ENCODE data around the gene CASKIN2. TPM values are rescaled to one million over a fixed set of nuclear protein-coding genes. Genes with fewer than 3 reads are reported as not detected.

Gene CASKIN2
- total RNA-seq, 1 experiment from 2014 or later = 41.8 TPM

DNA sequence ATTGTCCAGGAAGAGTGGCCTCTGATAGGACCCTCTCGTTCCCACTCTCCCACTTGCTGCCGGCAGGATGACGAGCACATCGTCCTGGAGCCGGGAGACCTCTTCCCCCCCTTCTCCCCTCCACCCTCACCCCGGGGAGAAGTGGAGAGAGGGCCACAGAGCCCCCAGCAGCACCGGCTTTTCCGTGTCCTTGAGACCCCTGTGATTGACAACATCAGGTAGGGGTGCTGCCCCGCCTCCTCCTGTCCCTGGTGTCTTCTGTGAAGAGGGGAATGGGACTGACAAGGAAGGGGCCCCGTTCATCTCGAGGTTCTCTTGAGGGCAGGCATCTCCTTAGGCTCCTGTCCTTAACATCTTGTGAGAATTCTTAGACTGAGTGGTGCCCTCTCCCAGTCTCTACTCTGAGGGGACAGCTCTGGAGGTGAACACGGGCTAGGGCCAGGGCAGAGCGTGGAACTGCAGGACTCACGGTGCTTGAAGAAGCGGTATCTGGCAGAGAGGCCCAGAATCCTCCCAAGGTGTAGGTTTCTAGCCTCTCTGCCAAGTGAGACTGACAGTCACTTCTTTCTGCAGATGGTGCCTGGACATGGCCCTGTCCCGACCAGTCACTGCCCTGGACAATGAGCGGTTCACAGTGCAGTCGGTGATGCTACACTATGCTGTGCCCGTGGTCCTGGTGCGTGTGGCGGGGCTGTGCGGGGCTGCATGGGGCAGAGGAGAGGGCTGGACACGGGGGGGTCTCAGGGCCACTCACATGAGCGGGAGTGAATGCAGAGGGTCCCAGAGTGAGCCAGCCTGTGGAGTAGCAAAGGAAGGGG lies 26.4 kb downstream of the CASKIN2 start:
- DNase-seq = no peak
- ChIA-PET POLR2A (no interaction called here), CTCF (no interaction called here)
- Mint-ChIP-seq H3K4me3 (ENCODE audit: unreplicated experiment) (no peak overlapping the region), H3K36me3 (ENCODE audit: insufficient read depth, unreplicated experiment) (peaks cover 10% of the 10 kb centered on the region), H3K9me3 (ENCODE audit: unreplicated experiment) (no peaks in the 10 kb centered on the region), H3K27ac (ENCODE audit: unreplicated experiment) (no peak overlapping the region), H3K27me3 (ENCODE audit: insufficient read depth, unreplicated experiment) (no peaks in the 10 kb centered on the region), H3K4me1 (ENCODE audit: low read depth, unreplicated experiment) (peaks cover 7% of the 10 kb centered on the region)
- no peak overlapping the region for H3K4me3 ChIP-seq (ENCODE audit: low read depth, low read length)
- H3K36me3 ChIP-seq (ENCODE audit: control insufficient read depth, insufficient read depth, low read length) = peaks cover 3% of the 10 kb centered on the region
- no peaks in the 10 kb centered on the region for H3K4me1 ChIP-seq
- intact Hi-C loops (cut with micrococcal nuclease; ENCODE audit: unreplicated experiment) = no loop called here
- no peaks in the 10 kb centered on the region for H3K9me3 ChIP-seq
- TF ChIP-seq, protein P1, sequence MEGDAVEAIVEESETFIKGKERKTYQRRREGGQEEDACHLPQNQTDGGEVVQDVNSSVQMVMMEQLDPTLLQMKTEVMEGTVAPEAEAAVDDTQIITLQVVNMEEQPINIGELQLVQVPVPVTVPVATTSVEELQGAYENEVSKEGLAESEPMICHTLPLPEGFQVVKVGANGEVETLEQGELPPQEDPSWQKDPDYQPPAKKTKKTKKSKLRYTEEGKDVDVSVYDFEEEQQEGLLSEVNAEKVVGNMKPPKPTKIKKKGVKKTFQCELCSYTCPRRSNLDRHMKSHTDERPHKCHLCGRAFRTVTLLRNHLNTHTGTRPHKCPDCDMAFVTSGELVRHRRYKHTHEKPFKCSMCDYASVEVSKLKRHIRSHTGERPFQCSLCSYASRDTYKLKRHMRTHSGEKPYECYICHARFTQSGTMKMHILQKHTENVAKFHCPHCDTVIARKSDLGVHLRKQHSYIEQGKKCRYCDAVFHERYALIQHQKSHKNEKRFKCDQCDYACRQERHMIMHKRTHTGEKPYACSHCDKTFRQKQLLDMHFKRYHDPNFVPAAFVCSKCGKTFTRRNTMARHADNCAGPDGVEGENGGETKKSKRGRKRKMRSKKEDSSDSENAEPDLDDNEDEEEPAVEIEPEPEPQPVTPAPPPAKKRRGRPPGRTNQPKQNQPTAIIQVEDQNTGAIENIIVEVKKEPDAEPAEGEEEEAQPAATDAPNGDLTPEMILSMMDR (IDR thresholded peaks at IDR 0.05; ENCODE audit: insufficient read depth in 1 of 2, low read depth in 1 of 2, low read length in 1 of 2, severe bottlenecking in 1 of 2, unreplicated experiment in 1 of 2) = no peak
- no peaks in the 10 kb centered on the region for H3K27me3 ChIP-seq (replicated peaks; ENCODE audit: control insufficient read depth, insufficient read depth, low read length)
- BruUV-seq (replicated peaks) = no TSS peak

DNA sequence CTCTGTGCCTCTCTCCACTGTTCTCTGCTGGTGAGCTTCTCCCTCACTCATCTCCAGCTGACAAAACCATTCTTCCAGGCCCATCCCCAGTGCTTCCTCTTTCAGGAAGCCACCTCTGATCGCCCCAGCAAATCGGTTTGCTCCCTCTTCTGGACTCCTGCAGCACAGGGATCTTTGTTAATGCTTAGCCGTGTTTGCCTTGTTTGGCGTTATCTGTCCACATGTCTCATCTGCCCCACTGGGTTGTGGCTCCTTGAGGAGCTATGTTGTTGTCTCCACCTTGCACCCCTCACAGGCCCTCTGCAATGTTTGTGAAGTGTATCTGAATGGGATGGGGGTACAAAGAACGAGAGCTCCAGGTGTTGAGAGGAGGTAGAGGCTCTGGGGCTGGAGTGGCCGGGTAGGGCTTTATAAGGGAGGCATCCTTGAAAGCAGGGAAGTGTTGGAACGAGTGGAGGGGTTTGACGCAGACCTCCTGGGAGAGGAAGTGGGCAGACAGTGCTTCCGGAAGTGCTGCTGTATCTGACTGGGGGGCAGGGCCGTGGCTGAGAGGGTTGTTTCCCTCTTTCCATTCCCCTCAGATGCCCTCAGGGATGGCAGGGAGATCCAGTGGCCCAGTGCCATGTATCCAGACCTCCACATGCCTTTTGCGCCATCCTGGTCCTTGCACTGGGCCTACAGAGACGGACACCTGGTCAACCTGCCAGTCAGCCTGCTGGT lies 27.8 kb downstream of the CASKIN2 start:
- no TSS peak for BruUV-seq (replicated peaks)
- Histone ChIP-seq H3K4me1 (no peaks in the 10 kb centered on the region), H3K36me3 (ENCODE audit: control insufficient read depth, insufficient read depth, low read length) (0 out of 2 replicates have a peak, but pooled peaks cover 1% of the 10 kb centered on the region), H3K27me3 (replicated peaks; ENCODE audit: control insufficient read depth, insufficient read depth, low read length) (no peaks in the 10 kb centered on the region), H3K9me3 (no peaks in the 10 kb centered on the region), H3K4me3 (ENCODE audit: low read depth, low read length) (no peak overlapping the region)
- peak in 1 of 2 experiments; percentile 46 for DNase-seq
- ChIA-PET CTCF (interaction anchor here (1.0 to 1.8 kb wide), 4 partner anchors 16 to 62 kb away, joined by 3 to 4 read pairs (median 4); partner anchors contain the start of gene TMEM94), POLR2A (interaction anchor here (0.5 kb wide), 1 partner anchor 279 kb away, joined by 6 read pairs; no protein-coding TSS in a partner anchor)
- Mint-ChIP-seq H3K27me3 (ENCODE audit: insufficient read depth, unreplicated experiment) (no peaks in the 10 kb centered on the region), H3K36me3 (ENCODE audit: insufficient read depth, unreplicated experiment) (peaks cover 10% of the 10 kb centered on the region), H3K4me3 (ENCODE audit: unreplicated experiment) (no peak overlapping the region), H3K9me3 (ENCODE audit: unreplicated experiment) (no peaks in the 10 kb centered on the region), H3K27ac (ENCODE audit: unreplicated experiment) (peak overlapping the region; percentile 12), H3K4me1 (ENCODE audit: low read depth, unreplicated experiment) (peaks cover 7% of the 10 kb centered on the region)
- intact Hi-C loops (cut with micrococcal nuclease; ENCODE audit: unreplicated experiment) = loop anchor here (1.0 kb wide), 1 partner anchor 61 kb away; no protein-coding TSS in a partner anchor
- TF ChIP-seq, protein P1 (IDR thresholded peaks at IDR 0.05; ENCODE audit: insufficient read depth in 1 of 2, low read depth in 1 of 2, low read length in 1 of 2, severe bottlenecking in 1 of 2, unreplicated experiment in 1 of 2) = peak in 1 of 2 experiments; percentile 42

DNA sequence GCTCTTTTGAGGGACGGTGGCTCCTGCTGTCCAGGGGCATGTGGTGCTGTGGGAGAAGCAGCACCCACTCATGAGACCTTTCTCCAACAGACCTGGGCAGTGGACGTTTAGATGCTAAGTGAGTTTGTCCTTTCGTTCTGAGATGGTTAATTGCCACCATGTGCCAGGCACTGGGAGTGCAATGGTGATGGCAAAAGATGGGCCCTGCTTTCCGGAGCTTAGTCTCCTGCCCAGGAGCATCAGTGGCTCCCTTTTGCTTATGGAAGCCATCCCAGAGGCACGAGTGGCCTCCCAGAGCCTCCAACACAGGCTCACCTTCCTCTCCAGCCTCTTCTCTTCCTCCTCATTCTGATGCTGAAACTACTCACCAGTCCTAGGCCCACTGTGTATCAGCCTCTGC lies 28.4 kb downstream of the CASKIN2 start:
- ChIA-PET CTCF (interaction anchor here (1.0 to 1.8 kb wide), 4 partner anchors 16 to 61 kb away, joined by 3 to 4 read pairs (median 4); partner anchors contain the start of gene TMEM94), POLR2A (no interaction called here)
- H3K9me3 ChIP-seq = no peaks in the 10 kb centered on the region
- no peaks in the 10 kb centered on the region for H3K27me3 ChIP-seq (replicated peaks; ENCODE audit: control insufficient read depth, insufficient read depth, low read length)
- H3K36me3 ChIP-seq (ENCODE audit: control insufficient read depth, insufficient read depth, low read length) = 0 out of 2 replicates have a peak, but pooled peaks cover 1% of the 10 kb centered on the region
- intact Hi-C loops (cut with micrococcal nuclease; ENCODE audit: unreplicated experiment) = loop anchor here (1.0 kb wide), 1 partner anchor 61 kb away; no protein-coding TSS in a partner anchor
- Mint-ChIP-seq H3K4me1 (ENCODE audit: low read depth, unreplicated experiment) (peaks cover 7% of the 10 kb centered on the region), H3K27me3 (ENCODE audit: insufficient read depth, unreplicated experiment) (no peaks in the 10 kb centered on the region), H3K36me3 (ENCODE audit: insufficient read depth, unreplicated experiment) (peaks cover 10% of the 10 kb centered on the region), H3K4me3 (ENCODE audit: unreplicated experiment) (no peak overlapping the region), H3K9me3 (ENCODE audit: unreplicated experiment) (no peaks in the 10 kb centered on the region), H3K27ac (ENCODE audit: unreplicated experiment) (peak overlapping the region; percentile 12)
- no peak overlapping the region for H3K4me3 ChIP-seq (ENCODE audit: low read depth, low read length)
- no TSS peak for BruUV-seq (replicated peaks)
- DNase-seq = no peak
- H3K4me1 ChIP-seq = 0 out of 2 replicates have a peak, but pooled peaks cover under 1% of the 10 kb centered on the region
- TF ChIP-seq, protein P1 (IDR thresholded peaks at IDR 0.05; ENCODE audit: insufficient read depth in 1 of 2, low read depth in 1 of 2, low read length in 1 of 2, severe bottlenecking in 1 of 2, unreplicated experiment in 1 of 2) = no peak

All from Caco-2 (cell line).